ENCODE measurements around the gene SURF4. TPM values are rescaled to one million over a fixed set of nuclear protein-coding genes. Genes with fewer than 3 reads are reported as not detected.

SURF4 gene
- total RNA-seq = 424 and 466 TPM in 2 replicates

DNA sequence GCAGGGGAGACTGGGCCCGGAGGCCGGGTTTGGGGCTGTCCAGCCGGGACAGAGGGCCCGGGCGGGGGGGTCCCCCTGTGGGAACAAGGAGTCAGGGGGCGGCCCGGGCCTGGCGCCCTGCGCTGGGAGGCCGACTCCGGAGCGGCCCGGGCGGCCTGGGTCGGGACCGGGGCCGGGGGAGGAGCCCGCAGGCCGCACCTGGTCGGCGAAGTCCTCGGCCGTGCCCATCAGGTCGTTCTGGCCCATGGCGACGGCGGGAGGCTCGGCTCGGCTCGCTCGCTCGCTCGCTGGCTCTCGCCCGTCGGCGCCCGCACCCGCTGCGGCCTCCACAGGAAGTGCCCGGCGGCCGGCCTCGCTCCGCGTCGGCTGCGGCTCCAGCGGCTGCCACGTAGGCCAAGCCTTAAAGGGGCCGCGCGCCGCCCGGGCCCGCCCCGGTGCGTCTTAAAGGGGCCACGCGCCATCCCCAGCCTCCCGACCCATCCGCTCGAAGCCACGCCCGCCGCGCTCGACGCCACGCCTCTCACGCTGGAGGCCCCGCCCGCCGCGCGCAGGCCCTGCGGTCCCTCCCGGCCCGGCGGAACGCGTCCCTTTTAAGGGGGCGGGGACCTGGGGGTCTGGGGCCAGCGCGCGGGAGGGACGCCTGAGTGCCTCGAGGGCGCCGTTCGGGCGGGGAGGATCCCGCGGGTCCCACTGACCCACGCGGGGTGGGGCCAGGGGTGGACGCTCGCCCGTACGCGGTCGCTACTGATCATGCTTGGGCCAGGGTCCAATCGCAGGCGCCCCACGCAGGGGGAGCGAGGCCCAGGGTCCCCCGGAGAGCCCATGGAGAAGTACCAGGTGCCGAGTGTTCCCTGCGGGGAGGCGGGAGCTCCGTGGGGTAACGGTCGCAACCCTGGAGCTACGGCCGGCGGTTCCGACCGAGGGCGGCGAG lies at the start of gene SURF4, which contains the start of gene STKLD1:
TSS of gene SURF4 (minus strand) at position 337 of the 931 bp plus-strand sequence. CDS start at position 246, 91 bp downstream.
TSS of gene STKLD1 (plus strand) at position 643 of the 931 bp plus-strand sequence. CDS start at position 751, 108 bp downstream.

GRCh38 chr9:133421615-133422542 lies 46.0 kb upstream of the SURF4 start, which contains the start of gene ADAMTS13:
ADAMTS13 (plus strand) TSS chr9:133422367; CDS start chr9:133422444, 77 bp downstream.

DNA sequence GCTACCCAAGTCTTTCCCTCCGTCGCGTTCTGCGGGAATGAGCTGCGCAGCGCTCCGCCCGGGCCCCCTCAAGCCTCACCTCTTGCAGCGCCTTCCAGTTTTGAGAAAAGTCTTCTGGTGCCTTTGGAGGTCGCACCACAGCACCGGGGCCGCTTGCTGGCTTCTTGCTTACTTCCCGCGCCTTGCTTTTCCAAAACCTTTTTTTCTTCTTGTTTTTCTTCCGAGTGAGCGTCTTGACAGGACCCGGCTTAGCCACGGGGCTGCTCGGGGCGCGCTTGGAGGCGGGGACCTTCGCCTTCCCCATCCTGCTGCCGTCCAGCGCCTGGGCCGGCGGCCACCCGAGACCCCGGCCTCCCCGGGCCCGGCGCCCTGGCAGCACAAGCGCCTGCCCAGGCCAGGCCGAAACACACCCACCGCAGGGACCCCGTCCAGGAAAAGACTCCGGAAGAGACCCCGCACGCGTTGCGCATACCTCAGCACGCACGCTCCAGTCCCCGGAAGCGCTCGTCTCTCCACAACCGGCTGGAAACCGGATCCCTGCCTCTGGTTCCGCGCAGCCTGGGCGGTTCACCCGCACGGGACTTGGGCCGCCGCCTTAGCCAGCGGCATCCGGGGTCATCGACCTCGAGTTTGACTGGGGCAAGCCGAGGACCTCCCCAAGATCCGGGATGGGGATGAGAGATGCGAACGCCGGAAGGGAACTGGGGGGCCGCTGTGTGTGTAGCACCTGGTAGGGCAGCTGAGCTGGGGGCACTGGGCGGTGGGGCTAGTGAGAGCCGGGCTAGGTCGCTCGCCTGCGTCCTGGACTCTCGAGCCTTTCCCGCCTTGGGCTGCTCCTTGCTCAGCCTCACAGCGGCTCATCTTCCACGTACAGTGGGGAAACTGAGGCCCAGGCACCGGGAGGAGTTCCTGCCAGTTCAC lies 41.9 kb upstream of the SURF4 start, which contains the start of gene REXO4:
TSS of gene REXO4 (minus strand) at position 470 of the 921 bp plus-strand sequence. CDS start at position 304, 166 bp downstream.

DNA sequence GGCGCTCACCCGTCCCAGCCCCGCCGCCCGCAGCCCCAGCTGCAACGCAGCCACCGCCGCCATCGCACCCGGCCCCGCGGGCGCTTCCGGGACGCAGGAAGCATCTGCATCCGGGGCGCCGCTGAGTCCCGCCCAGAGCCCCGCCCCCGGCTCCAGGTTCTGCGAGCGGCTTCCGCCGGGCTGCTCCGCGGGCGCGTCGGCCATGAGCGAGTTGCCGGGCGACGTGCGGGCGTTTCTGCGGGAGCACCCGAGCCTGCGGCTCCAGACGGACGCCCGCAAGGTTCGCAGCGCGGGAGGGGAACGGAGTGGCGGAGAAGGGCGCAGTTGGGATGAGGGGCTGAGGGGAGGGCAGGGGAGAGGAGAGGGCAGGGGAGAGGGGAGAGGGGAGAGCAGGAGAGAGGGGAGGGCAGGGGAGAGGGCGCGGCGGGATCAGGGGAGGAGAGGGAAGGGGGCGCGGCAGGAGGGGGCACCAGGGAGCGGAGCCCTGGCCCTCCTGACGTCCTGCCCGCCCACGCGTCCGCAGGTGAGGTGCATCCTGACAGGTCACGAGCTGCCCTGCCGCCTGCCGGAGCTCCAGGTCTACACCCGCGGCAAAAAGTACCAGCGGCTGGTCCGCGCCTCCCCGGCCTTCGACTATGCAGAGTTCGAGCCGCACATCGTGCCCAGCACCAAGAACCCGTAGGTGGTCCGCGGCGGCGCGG lies 19.3 kb downstream of the SURF4 start, which contains the start of the genes SURF1 and SURF2:
TSS of gene SURF1 (minus strand) at position 97 of the 701 bp plus-strand sequence. CDS start at position 63, 34 bp downstream.
TSS of gene SURF2 (plus strand) at position 160 of the 701 bp plus-strand sequence. CDS start at position 203, 43 bp downstream.

GRCh38 chr9:133347985-133348717 lies 27.7 kb downstream of the SURF4 start, which contains the start of the genes MED22 and RPL7A:
MED22 (minus strand) TSS chr9:133348131; CDS start chr9:133346662, 1,469 bp downstream.
RPL7A (plus strand) TSS chr9:133348218; CDS start chr9:133348244, 26 bp downstream.

DNA sequence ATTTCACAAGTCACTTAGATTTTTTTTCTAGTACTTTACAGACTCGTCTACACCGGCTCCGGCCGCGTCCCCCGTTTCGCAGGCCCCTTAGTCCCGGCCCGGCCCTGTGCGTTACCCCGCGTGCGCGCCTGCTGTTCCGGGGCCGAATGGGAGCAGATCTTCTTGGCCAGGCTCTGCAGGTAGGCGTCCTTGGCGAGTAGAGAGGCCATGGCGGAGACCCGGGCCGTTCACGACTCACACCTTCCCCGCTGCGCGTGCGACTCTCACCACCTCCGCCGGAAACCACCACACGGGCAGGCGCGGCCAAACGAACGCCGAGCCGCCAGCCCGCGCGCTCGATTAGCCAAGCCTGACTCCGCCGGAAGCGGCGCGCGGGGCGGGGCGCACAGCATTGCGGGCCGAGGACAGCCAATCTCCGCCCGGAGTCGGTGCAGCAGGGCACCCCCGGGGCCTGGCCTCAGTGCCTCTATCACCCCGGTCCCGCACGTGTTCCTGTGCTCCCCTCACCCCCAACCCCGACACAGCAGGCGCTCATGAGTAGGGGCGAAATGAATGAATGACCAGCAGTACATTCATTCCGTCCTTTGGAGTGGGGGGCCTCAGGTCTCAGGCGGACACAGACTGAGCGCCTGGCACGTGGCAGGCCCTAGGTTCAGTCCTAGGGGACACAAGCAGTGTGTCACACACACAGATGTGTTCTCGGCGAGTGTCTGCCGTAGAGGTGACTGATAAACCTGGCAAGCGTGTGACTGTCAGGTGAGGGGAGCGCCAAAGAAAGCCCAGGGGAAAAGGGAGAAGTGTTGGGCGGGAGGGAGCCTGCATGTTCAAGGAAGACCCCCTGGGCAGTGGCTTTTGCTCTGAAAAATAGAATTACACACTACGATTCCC lies 39.7 kb downstream of the SURF4 start, which contains the start of gene SURF6:
TSS of gene SURF6 (minus strand) at position 265 of the 888 bp plus-strand sequence. CDS start at position 209, 56 bp downstream.

Small RNA genes within 50 kb of the gene (small RNA-seq; reads per million reads assigned to genes)
- not detected for gene RF00019
- not detected for gene SNORD24
- not detected for gene SNORD36A
- not detected for gene SNORD36B
- not detected for gene SNORD36C

Other genes starting within 250 kb of the SURF4 start
- gene GBGT1, start 212.1 kb downstream of the SURF4 start, total RNA-seq = 5.8 and 7.2 TPM in 2 replicates
- gene OBP2B, start 166.8 kb downstream of the SURF4 start, total RNA-seq = not detected in 2 replicates
- not detected in 2 replicates for gene ABO, start 100.9 kb downstream of the SURF4 start, total RNA-seq
- gene SURF6, start 39.9 kb downstream of the SURF4 start, total RNA-seq = 9.7 and 10.1 TPM in 2 replicates
- 17.4 and 21.3 TPM in 2 replicates for gene MED22, start 27.9 kb downstream of the SURF4 start, total RNA-seq
- gene RPL7A, start 27.8 kb downstream of the SURF4 start, total RNA-seq = 1,307 and 1,371 TPM in 2 replicates
- gene SURF1, start 19.6 kb downstream of the SURF4 start, total RNA-seq = 19.6 and 19.8 TPM in 2 replicates
- gene SURF2, start 19.5 kb downstream of the SURF4 start, total RNA-seq = 8.8 and 11.1 TPM in 2 replicates
- 0.61 and 1.3 TPM in 2 replicates for gene STKLD1, start 306 bp upstream of the SURF4 start, total RNA-seq
- 14.6 and 15.2 TPM in 2 replicates for gene REXO4, start 42.0 kb upstream of the SURF4 start, total RNA-seq
- 1.8 and 2.4 TPM in 2 replicates for gene ADAMTS13, start 46.3 kb upstream of the SURF4 start, total RNA-seq
- 12.1 and 13.3 TPM in 2 replicates for gene CACFD1, start 83.9 kb upstream of the SURF4 start, total RNA-seq
- 35.5 and 41.3 TPM in 2 replicates for gene SLC2A6, start 103.0 kb upstream of the SURF4 start, total RNA-seq
- not detected in 2 replicates for gene MYMK, start 148.9 kb upstream of the SURF4 start, total RNA-seq
- under 0.01 TPM in 1 of 2 replicates, not detected in the other for gene ADAMTSL2, start 158.6 kb upstream of the SURF4 start, total RNA-seq
- gene FAM163B, start 233.3 kb upstream of the SURF4 start, total RNA-seq = not detected in 2 replicates